Neural progenitor cell (in vitro differentiated cells): ENCODE measurements around the gene TEAD2.

Experiments used
- CTCF ChIP-seq: fragments of 200-600 bp; sonication (generic); IDR thresholded peaks from 2 replicates; pipeline ENCODE4 v1.5.1; 2017; ENCODE audit warnings: antibody characterized with exemption, mild to moderate bottlenecking
- EZH2 ChIP-seq: fragments of 200-600 bp; sonication (generic); IDR thresholded peaks from 2 replicates; pipeline ENCODE4 v1.6.1; 2017; ENCODE audit warnings: antibody characterized with exemption, mild to moderate bottlenecking, moderate library complexity
- EZH2phosphoT487 ChIP-seq: fragments of 200-600 bp; sonication (generic); IDR thresholded peaks from 2 replicates; pipeline ENCODE4 v1.6.1; 2017; ENCODE audit warnings: antibody characterized with exemption

GRCh38 chr19:49333811-49334288, 28.4 kb downstream of the TEAD2 start:
- TF ChIP-seq CTCF, result no peak
- TF ChIP-seq EZH2, result no peak
- no peak for TF ChIP-seq EZH2phosphoT487
